Stimulated activated CD4-positive, alpha-beta T cell treated with anti-CD3 and anti-CD28 coated beads, TNF-alpha, amount 100 ng/mL, for 4 hours (primary cell): Measurements from ENCODE around the gene NEDD4L.
A peak's percentile ranks its signal among the peaks of the same experiment; 100 is the strongest.
"Not testable (repeated sequence)": the region's sequence is repeated elsewhere in the genome, so short reads cannot be mapped to it uniquely, and the experiment has no call there.

Experiments used
- DNase-seq, 3 experiments: peaks; one replicate each; pipeline ENCODE4 v3.0.0-alpha.2; 2020; ENCODE audit warnings: low read depth in 3 of 3

NEDD4L gene

GRCh38 chr18:58043491-58044369, at the start of gene NEDD4L:
Gene NEDD4L (plus strand): TSS chr18:58044226. CDS start chr18:58044661, 435 bp downstream.
- DNase-seq, result peak; percentile 43 to 67 (median 61)

GRCh38 chr18:57995331-57995730, 48.7 kb upstream of the NEDD4L start:
- no peak for DNase-seq

- DNase-seq, result not testable (repeated sequence)
These were observed 47.1 kb upstream of the NEDD4L start for GRCh38 chr18:57996894-57997293.

- DNase-seq, result no peak
These were observed 46.2 kb upstream of the NEDD4L start for GRCh38 chr18:57997820-57998219.

- no peak for DNase-seq
These were observed 45.6 kb upstream of the NEDD4L start for GRCh38 chr18:57998461-57998860.

GRCh38 chr18:58004317-58004716, 39.7 kb upstream of the NEDD4L start:
- no peak for DNase-seq

- no peak for DNase-seq
These were observed 39.0 kb upstream of the NEDD4L start for GRCh38 chr18:58005011-58005410.

GRCh38 chr18:58005885-58006523, 38.0 kb upstream of the NEDD4L start:
- DNase-seq, result no peak

GRCh38 chr18:58009166-58009565, 34.9 kb upstream of the NEDD4L start:
- no peak for DNase-seq

- no peak for DNase-seq
These were observed 33.8 kb upstream of the NEDD4L start for GRCh38 chr18:58010265-58010664.

GRCh38 chr18:58012356-58012755, 31.7 kb upstream of the NEDD4L start:
- no peak for DNase-seq

- DNase-seq, result no peak
These were observed 30.5 kb upstream of the NEDD4L start for GRCh38 chr18:58013241-58014211.

GRCh38 chr18:58015065-58015780, 28.8 kb upstream of the NEDD4L start:
- no peak for DNase-seq

GRCh38 chr18:58017267-58017666, 26.8 kb upstream of the NEDD4L start:
- DNase-seq, result no peak

- no peak for DNase-seq
These were observed 23.4 kb upstream of the NEDD4L start for GRCh38 chr18:58020567-58021107.

- DNase-seq, result no peak
These were observed 22.5 kb upstream of the NEDD4L start for GRCh38 chr18:58021504-58021903.

GRCh38 chr18:58023108-58023507, 20.9 kb upstream of the NEDD4L start:
- DNase-seq, result no peak

GRCh38 chr18:58024139-58024538, 19.9 kb upstream of the NEDD4L start:
- no peak for DNase-seq

- DNase-seq, result no peak
These were observed 18.8 kb upstream of the NEDD4L start for GRCh38 chr18:58025205-58025604.

GRCh38 chr18:58025733-58026132, 18.3 kb upstream of the NEDD4L start:
- DNase-seq, result no peak

- DNase-seq, result no peak
These were observed 17.6 kb upstream of the NEDD4L start for GRCh38 chr18:58026395-58026794.
